ENCODE data around the gene DOCK1. TPM values are rescaled to one million over a fixed set of nuclear protein-coding genes. Genes with fewer than 3 reads are reported as not detected.

DOCK1 gene
- polyA plus RNA-seq, 4 donors: 59.0 to 73.2 (median 68.0) TPM

GRCh38 chr10:127406018-127406550 lies 500.9 kb downstream of the DOCK1 start:
- no peak for DNase-seq (ENCODE audit: low read depth in 4 of 4, low spot score in 3 of 4)

DNA sequence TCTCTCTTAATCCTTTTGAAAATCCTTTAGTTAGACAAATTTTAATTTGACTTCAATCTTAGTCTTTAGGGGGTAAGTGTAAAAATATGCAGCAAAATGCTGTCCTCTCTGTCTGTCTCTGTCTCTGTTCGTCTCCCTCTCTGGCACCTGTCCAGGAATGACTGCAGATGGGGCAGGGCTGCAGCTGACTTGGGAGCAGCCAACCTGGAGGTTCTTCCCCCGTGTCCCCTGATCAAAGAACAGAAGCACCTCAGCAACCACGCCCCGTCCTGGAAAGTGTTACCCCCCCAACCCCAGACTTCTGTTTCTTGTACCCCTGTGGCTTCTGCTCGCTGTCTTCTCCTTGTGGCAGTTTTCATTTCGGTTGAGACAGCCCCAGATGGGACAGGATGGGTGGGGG lies 502.3 kb downstream of the DOCK1 start:
- no peak for DNase-seq (ENCODE audit: low read depth in 4 of 4, low spot score in 3 of 4)

GRCh38 chr10:127408112-127408710 lies 503.0 kb downstream of the DOCK1 start:
- no peak for DNase-seq (ENCODE audit: low read depth in 4 of 4, low spot score in 3 of 4)

GRCh38 chr10:127408733-127409132 lies 503.5 kb downstream of the DOCK1 start:
- no peak for DNase-seq (ENCODE audit: low read depth in 4 of 4, low spot score in 3 of 4)

DNA sequence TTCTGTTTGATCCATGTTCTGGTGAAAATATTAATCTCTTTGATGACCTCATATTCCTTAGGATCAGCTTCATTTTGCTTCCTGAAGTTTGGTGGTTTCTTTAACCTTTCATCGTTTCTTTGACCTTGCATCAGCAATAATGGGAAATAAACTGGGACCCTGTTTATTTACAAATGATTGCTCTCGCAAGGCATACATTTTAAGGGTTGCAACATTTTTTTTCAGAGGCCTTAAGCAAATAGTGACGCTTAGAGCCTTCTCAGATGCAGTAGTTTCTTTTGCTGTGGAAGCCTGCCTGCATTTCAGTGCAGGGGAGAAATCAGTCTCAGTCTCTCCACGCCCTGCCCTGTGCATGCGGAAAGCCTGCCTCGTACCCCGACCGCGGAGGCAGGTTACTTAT lies 504.8 kb downstream of the DOCK1 start:
- no peak for DNase-seq (ENCODE audit: low read depth in 4 of 4, low spot score in 3 of 4)

DNA sequence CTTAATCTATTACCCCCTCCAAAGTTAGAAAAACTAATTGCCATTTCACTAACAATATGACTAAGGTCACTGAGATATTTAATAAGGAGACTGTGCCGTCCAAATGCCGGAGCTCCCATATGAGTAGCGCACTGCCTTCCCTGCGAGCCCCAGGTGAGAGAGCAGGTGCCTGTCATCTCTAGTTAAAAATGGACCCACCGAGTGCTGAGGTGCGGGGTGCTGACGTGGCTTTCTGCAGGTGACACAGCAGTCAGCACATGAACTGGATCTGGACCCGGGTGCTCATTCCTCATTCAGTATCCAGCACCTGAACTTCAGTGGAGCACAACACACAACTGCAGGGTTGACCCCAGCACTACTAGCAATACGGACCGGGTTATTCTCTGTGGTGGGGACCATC lies 505.8 kb downstream of the DOCK1 start:
- DNase-seq (ENCODE audit: low read depth in 4 of 4, low spot score in 3 of 4): no peak

DNA sequence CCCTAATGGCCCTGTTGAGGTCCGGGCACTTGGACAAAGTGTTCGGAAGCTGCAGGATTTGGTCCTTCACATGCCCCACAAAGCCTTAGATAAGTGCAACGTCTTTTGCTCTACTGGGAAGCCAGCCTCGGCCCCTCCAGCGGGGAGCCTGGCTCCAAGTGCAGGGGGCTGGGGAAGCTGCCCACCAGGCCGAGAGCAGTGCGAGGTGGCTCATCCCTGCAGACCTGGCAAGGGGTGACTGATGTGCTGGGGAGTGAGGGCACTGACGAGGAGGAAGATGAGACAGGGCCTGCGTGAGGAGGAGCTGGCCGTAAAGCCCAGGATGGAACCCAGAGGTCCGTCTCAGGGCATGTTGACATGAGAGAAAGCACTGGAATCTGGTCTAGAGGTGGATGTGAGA lies 508.1 kb downstream of the DOCK1 start:
- DNase-seq (ENCODE audit: low read depth in 4 of 4, low spot score in 3 of 4): no peak

DNA sequence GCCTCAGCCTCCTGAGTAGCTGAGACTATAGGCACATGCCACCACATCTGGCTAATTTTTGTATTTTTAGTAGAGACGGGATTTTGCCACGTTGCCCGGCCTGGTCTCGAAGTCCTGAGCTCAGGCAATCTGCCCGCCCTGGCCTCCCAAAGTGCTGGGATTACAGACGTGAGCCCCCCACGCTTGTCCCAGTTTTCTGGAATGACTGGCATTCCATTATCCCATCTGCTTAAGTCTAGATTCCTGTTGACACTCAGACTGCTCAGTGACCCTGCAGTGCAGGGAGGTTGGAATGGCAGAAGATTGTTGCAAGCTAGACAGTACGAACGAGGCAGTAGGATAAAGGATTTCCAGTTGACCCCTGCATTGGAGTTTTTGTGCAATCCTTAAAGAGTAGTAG lies 508.8 kb downstream of the DOCK1 start:
- DNase-seq (ENCODE audit: low read depth in 4 of 4, low spot score in 3 of 4): no peak

DNA sequence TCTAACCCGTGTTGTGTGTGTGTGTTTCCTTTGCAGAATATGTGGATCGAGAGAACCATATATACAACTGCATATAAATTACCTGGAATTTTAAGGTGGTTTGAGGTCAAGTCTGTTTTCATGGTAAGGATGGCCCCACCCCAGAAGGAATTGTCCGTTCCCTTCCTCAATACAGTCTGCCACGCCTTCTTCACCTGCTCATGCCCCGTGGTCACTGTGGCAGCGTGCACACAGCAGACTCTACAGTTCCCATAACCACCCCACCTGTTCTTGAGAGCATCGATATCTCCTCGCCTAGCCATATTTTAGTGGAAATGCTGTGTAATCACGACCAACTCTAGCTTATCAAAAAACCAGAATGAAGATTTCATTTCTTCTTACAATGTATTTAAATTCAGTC lies 509.9 kb downstream of the DOCK1 start:
- DNase-seq (ENCODE audit: low read depth in 4 of 4, low spot score in 3 of 4): no peak

GRCh38 chr10:127415901-127416581 lies 510.8 kb downstream of the DOCK1 start:
- DNase-seq (ENCODE audit: low read depth in 4 of 4, low spot score in 3 of 4): no peak

- no peak for DNase-seq (ENCODE audit: low read depth in 4 of 4, low spot score in 3 of 4)
These were observed 511.8 kb downstream of the DOCK1 start for GRCh38 chr10:127417031-127417430.

GRCh38 chr10:127417686-127418401 lies 512.6 kb downstream of the DOCK1 start:
- DNase-seq (ENCODE audit: low read depth in 4 of 4, low spot score in 3 of 4): no peak

DNA sequence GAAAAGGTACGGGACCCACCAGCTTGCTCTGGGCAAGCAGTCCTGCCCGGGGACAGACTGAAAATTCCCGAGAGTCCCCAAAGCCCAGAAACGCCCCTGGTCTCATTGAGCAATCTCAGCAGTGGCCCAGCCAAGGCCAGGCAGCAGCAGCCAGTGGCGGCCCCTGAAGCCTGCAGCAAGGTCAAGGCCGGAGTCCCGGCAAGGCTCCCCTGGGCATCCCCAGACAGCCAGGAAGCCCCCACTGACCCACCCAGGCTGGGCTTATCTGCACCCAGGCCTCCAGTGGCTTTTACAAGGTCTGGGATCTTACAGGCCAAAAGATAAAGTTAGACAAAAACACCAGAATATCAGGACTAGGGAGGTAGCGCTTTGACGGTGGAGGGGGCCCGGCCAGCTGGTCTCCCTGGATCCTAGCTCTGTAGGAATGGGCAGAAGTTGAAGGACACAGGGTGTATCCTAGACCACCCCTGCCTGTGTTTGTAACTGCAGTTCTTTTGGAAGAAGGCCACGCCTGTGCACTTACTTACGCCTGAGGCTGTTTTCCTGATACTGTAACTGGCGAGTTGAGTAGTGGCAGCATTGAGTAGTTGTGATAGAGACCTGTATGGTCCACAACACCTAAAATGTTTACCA lies 513.4 kb downstream of the DOCK1 start:
- no peak for DNase-seq (ENCODE audit: low read depth in 4 of 4, low spot score in 3 of 4)

DNA sequence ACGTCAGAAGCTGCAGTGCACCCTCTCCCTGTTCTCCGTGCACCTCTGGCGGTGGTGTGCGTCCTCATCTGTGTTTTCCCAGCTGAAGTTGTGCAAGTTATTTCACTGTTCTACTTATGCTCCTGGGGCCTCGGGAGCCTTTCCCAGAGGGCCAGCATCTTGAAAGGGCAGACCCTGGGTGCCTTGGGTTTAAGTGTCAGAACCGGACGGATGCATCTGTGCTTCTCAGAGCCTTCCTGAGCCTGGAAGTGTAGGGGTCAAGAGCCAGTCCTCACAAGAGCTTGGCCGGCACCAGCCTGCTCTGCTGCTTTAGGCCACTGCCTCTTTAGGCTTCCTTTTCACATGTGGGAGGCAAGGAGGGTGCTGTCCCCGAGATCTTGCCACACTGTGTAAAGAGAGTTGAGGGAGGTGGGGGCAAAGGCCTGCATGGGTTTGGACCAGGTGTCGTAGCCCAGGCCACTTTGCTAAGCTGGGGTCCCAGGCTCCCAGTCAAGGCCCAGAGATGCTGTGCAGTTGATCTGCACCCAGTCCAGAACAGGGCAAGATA lies 515.0 kb downstream of the DOCK1 start:
- DNase-seq (ENCODE audit: low read depth in 4 of 4, low spot score in 3 of 4): no peak

DNA sequence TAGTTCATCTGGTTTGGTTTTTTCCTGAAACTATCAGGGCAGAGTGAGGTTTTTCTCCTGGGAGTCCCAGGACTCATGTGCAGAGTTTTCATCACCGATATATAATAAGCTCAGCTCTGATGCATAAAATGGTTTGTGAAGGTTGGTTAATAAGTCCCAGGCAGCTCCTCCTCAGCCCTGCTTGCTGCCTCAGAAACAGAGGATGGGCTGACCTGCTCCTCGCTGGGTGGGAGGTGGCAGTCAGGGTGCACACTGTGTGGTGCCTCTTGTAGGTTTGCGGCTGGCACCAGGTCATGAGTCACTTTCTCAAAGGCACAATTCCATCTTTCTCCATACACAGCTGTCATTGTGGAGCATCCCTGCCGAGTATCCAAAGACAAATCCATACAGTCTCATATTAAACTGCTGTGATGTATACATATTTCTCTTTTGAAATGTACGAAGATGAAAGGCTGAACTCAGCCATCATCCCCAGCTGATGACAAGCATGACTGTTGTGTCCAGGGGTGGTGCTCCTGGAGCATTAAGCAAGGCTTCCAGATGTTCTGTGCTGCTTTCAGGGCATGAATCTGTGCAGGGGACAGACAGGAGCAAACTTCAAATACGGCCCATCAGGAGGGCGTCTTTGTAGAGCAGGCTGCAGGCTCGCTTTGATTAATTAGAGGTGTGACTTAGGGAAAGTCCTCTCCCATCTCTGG lies 518.1 kb downstream of the DOCK1 start:
- DNase-seq (ENCODE audit: low read depth in 4 of 4, low spot score in 3 of 4): no peak

GRCh38 chr10:127424594-127425264 lies 519.5 kb downstream of the DOCK1 start:
- DNase-seq (ENCODE audit: low read depth in 4 of 4, low spot score in 3 of 4): no peak

- DNase-seq (ENCODE audit: low read depth in 4 of 4, low spot score in 3 of 4): no peak
These were observed 521.5 kb downstream of the DOCK1 start for GRCh38 chr10:127426746-127427145.

GRCh38 chr10:127427926-127428325 lies 522.7 kb downstream of the DOCK1 start:
- no peak for DNase-seq (ENCODE audit: low read depth in 4 of 4, low spot score in 3 of 4)

DNA sequence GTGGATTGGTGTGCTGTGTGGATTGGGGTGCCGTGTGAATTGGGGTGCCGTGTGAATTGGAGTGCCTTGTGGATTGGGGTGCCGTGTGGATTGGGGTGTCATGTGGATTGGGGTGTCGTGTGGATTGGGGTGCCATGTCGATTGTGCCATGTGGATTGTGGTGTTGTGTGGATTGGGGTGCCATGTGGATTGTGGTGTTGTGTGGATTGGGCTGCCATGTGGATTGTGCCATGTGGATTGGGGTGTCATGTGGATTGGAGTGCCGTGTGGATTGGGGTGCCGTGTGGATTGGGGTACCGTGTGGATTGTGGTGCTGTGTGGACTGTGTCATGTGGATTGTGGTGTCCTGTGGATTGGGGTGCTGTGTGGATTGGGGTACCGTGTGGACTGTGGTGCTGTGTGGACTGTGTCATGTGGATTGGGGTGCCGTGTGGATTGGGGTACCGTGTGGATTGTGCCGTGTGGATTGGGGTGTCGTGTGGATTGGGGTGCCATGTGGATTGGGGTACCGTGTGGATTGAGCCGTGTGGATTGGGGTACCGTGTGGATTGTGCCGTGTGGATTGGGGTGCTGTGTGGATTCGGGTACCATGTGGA lies 523.3 kb downstream of the DOCK1 start:
- no peak for DNase-seq (ENCODE audit: low read depth in 4 of 4, low spot score in 3 of 4)
